Left cardiac atrium (tissue), 4 donors: ENCODE results near the gene MED25. TPM values are rescaled to one million over a fixed set of nuclear protein-coding genes. Genes with fewer than 3 reads are reported as not detected.

Experiments
- ATAC-seq, 2 donors: fragments of 200-7000 bp; cut with Tn5 transposase; one replicate each; pipeline ENCODE4 v1.9.1; 2020; ENCODE audit warnings: mild to moderate bottlenecking in 2 of 2, moderate library complexity in 2 of 2
- DNase-seq: peaks from one replicate; pipeline ENCODE4 v3.0.0-alpha.2; 2020
- intact Hi-C, 2 donors: fragments of 100-400 bp; cut with DNase I; formaldehyde crosslinking; loops; one replicate each; pipeline versions ENCODE4 v1.14.1 to v1.15.1; 2022 to 2023
- long read RNA-seq: library from polyadenylated mRNA; unstranded; transcript quantifications from one replicate; pipeline ENCODE4 v2.0.0, GENCODE V29; 2021
- total RNA-seq, 2 donors: library from RNA; stranded (reverse); fragmentation: NEBNext Ultra II Directional; extraction: Animal tissue kit (Norgen Biotek cat#: 25700); gene quantifications; one replicate each; pipeline ENCODE4 v1.2.1, GENCODE V29; 2021
- donor health status: DM: no; HTN: yes; CAD: no.
- donor health status: DM: no; HTN: yes; CAD: no; lungs with severe emphysema.
- donor health status: DM: yes; HTN: yes; CAD: no.
- donor health status: Dilated cardiomyopathy.

Gene MED25
- total RNA-seq = 10 to 100 TPM; 48.7 to 55.6 TPM
- long read RNA-seq, partial matches to known transcripts = 11 of 14 reads
- long read RNA-seq, other reads (novel, unspliced or antisense) = 1 of 14 reads

GRCh38 chr19:49817964-49818648 lies at the start of gene MED25:
Gene MED25, plus strand, starts transcription at chr19:49818289. Its CDS starts 53 bp downstream, at chr19:49818342.
- ATAC-seq = peak; percentile 82 to 86
- intact Hi-C loops = loop anchor here (5.0 to 10.0 kb wide), 3 partner anchors 34 to 54 kb away; partner anchors contain the start of genes PNKP (in 1 of the 2) and PTOV1 (in 1 of the 2)
- peak; percentile 89 for DNase-seq

- ATAC-seq = no peak
- no peak for DNase-seq
- intact Hi-C loops = no loop called here
Measured at GRCh38 chr19:49770529-49770928, 47.6 kb upstream of the MED25 start.

- no peak for ATAC-seq
- intact Hi-C loops = no loop called here
- no peak for DNase-seq
Measured at GRCh38 chr19:49771674-49772139, 46.4 kb upstream of the MED25 start.

- ATAC-seq = no peak
Measured at GRCh38 chr19:49772850-49773432, 45.1 kb upstream of the MED25 start.

GRCh38 chr19:49773663-49774350 lies 44.3 kb upstream of the MED25 start:
- intact Hi-C loops = no loop called here
- DNase-seq (no peak), ATAC-seq (no peak)

More at GRCh38 chr19:49772850-49773432, 45.1 kb upstream of the MED25 start:
- intact Hi-C loops = no loop called here
- no peak for DNase-seq

GRCh38 chr19:49774969-49775368 lies 43.1 kb upstream of the MED25 start:
- intact Hi-C loops = no loop called here
- DNase-seq (no peak), ATAC-seq (no peak)

GRCh38 chr19:49775742-49776370 lies 42.2 kb upstream of the MED25 start:
- intact Hi-C loops = no loop called here

GRCh38 chr19:49776371-49776764 lies 41.7 kb upstream of the MED25 start:
- intact Hi-C loops = no loop called here
- ATAC-seq (no peak), DNase-seq (no peak)

More at GRCh38 chr19:49775742-49776370, 42.2 kb upstream of the MED25 start:
- ATAC-seq (no peak), DNase-seq (no peak)

- DNase-seq (no peak), ATAC-seq (peak in 1 of 2 donors; percentile 21)
- intact Hi-C loops = no loop called here
Measured at GRCh38 chr19:49779731-49780555, 38.1 kb upstream of the MED25 start.

GRCh38 chr19:49780861-49781260 lies 37.2 kb upstream of the MED25 start:
- no peak for DNase-seq
- intact Hi-C loops = no loop called here
- no peak for ATAC-seq

GRCh38 chr19:49781394-49781793 lies 36.7 kb upstream of the MED25 start:
- ATAC-seq (peak in 1 of 2 donors; percentile 14), DNase-seq (no peak)
- intact Hi-C loops = no loop called here

- intact Hi-C loops = no loop called here
- DNase-seq (no peak), ATAC-seq (no peak)
Measured at GRCh38 chr19:49782515-49782914, 35.6 kb upstream of the MED25 start.

GRCh38 chr19:49786376-49786820 lies 31.7 kb upstream of the MED25 start:
- intact Hi-C loops = no loop called here
- DNase-seq (peak; percentile 50), ATAC-seq (peak; percentile 25 to 76)

GRCh38 chr19:49787746-49788145 lies 30.3 kb upstream of the MED25 start:
- DNase-seq (no peak), ATAC-seq (no peak)
- intact Hi-C loops = no loop called here

GRCh38 chr19:49788857-49789256 lies 29.2 kb upstream of the MED25 start:
- no peak for ATAC-seq
- no peak for DNase-seq
- intact Hi-C loops = no loop called here

- no peak for DNase-seq
- ATAC-seq = peak; percentile 71 to 82
- intact Hi-C loops = no loop called here
Measured at GRCh38 chr19:49790866-49791265, 27.2 kb upstream of the MED25 start.

- DNase-seq (no peak), ATAC-seq (no peak)
- intact Hi-C loops = no loop called here
Measured at GRCh38 chr19:49791776-49792445, 26.2 kb upstream of the MED25 start.
